Stimulated activated CD8-positive, alpha-beta memory T cell treated with anti-CD3 and anti-CD28 coated beads, Interleukin-2, amount 100 ng/mL, for 1 hour (primary cell): Measurements from ENCODE around the gene CNKSR1.

Experiments used
- DNase-seq, 2 donors: peaks; one replicate each; pipeline ENCODE4 v3.0.0-alpha.2; 2020; ENCODE audit warnings: low read depth in 2 of 2

Gene CNKSR1

GRCh38 chr1:26160527-26161414 lies 16.5 kb upstream of the CNKSR1 start:
- no peak for DNase-seq

DNA sequence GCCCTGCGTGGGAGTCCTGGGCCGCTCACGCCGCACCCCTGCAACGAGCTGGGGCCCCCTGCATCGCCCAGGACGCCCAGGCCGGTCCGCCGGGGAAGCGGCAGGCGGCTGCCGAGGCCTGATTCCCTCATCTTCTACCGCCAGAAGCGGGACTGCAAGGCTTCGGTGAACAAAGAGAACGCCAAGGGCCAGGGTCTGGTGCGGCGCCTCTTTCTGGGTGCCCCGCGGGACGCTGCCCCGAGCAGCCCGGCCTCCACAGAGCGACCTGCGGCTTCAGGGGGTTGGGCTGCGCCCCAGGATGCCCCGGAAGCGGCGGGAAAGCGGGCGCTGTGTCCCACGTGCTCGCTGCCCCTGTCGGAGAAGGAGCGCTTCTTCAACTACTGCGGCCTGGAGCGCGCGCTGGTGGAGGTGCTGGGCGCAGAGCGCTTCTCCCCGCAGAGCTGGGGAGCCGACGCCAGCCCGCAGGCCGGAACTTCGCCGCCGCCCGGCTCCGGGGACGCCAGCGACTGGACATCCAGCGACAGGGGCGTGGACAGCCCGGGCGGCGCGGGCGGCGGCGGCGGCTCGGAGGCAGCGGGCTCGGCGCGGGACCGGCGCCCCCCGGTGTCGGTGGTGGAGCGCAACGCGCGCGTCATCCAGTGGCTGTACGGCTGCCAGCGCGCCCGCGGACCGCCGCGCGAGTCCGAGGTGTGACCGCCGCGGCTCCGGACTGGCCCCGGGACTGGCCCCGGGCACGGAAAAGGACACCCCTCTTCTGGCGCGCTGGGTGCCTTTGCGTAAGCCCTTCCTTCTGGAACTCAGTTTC lies 15.7 kb upstream of the CNKSR1 start:
- no peak for DNase-seq

- DNase-seq: no peak
These were observed 15.0 kb upstream of the CNKSR1 start for GRCh38 chr1:26162220-26162709.

DNA sequence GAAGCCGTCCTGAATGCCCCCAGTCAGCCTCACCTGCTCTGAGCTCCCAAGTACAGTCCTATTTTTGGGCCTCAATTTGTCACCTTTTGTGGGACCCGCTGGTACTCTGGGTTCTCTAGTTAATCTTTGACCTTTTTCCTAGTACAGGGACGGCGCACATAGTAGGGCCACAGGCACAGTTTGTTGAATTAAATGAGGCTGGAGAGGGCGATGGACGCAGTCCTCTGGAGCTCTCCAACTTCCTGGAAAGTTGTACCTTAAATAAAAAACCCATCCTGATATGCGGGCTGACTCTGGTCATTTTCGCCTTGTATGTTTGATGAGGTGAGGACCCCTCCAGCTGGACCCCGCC lies 13.6 kb upstream of the CNKSR1 start:
- DNase-seq: no peak

DNA sequence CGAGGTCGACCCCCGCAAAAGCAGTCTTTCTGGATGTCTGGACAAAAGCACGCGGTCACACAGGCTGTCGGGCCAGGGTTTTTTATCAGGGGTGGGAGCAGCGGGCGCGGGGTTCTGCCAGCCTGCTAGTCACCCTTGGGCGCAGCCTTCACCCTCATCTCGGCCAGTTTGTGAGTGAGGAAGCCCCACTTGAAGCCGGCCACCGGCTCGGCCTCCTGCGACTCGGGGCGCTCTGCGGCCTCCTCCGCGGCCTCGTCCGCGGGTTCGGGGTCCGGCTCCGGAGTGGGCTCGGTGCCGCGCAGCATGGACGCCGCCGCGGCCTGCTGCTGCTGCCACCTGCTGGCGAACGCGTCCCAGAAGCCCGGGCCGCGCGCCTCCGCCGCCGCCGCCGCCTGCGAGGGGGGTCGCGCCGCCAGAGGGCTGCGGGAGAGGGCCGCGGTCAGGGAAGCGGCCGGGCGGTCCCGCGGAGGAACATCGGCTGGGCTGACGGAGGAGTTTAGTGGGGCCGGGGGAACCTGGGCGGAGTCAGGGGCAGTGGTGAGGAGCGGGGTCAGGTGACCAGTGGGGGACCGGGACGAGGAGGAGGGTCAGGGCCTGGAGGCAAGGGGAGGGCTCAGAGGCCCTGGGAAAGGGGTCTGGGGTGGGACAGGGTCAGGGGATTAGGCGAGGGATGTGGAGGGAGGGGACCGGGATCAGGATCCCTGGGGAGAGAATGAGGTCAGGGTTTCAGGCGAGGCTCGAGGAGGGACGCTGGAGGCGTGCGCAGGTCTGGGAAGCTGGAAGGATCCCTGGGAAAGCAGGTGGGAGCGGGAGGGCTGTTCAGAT lies 13.0 kb upstream of the CNKSR1 start:
- peak in 1 of 2 donors; percentile 30 for DNase-seq

DNA sequence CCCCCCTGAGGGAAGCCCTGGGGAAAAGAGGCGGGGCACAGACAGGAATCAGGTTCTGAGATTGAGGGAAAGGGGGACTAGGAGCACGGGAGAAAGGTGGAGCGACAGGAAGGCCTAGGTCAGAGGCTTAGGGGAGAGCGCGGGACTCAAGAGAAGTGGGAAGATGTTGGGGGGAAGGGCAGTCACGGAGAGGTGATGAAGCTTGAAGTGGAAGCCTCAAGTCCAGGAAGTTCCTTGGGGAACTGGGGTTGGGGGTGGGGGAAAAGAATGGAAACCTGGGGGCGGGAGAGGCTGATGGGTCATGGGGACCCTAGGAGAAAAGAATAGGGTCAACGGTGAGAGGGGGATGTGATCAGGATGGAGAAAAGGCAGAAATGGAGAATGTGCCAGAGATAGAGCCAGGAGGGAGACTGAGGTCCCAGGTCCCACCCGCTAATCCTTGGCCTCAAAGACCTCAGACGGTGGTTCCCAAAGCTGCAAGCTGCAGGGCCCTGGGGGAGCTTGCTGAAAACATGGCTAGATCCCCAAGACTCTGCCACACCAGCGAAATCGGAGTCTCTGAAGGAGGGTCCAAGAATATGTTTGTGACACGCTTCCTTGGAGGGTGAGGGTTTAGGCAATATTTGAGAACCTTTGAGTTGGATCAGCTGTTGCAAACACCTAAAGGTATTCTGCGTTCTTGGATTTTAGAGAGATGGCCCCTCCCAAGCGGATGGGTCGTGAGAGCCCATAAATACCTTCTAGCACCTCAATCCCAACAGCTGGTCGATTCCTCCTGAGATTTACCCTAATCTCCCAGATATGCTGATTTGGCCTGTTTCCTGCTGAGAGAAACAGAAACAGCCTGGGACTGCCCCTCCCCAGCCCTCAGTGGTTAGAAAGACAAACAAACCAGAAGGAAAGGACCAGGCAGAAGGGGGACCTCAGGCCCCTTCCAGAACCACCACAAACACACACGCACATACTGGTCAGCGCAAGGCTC lies 12.1 kb upstream of the CNKSR1 start:
- no peak for DNase-seq

DNA sequence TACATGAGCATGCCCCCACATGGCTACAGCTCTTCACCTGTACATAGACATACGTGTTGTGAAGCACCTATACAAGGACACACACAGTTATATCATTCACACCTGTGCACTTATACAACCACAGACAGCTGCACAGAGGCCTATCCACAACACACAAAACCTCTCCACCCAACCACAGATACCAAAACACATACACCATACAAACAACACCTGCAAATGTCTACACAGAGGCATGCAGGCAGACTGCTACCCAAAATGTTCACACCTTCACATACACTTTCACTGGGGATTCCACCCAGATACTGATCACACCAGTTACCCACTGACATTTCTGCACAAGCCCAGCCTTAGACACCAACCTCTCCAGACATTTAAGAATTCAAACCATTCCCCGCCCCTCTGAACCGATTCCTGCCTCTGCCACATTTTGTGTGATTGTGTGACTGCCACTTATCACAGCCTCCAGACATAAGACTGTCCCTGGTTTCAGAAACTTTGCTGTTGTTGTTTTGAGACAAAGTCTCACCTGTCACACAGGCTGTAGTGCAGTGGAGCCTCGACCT lies 10.5 kb upstream of the CNKSR1 start:
- DNase-seq: no peak

DNA sequence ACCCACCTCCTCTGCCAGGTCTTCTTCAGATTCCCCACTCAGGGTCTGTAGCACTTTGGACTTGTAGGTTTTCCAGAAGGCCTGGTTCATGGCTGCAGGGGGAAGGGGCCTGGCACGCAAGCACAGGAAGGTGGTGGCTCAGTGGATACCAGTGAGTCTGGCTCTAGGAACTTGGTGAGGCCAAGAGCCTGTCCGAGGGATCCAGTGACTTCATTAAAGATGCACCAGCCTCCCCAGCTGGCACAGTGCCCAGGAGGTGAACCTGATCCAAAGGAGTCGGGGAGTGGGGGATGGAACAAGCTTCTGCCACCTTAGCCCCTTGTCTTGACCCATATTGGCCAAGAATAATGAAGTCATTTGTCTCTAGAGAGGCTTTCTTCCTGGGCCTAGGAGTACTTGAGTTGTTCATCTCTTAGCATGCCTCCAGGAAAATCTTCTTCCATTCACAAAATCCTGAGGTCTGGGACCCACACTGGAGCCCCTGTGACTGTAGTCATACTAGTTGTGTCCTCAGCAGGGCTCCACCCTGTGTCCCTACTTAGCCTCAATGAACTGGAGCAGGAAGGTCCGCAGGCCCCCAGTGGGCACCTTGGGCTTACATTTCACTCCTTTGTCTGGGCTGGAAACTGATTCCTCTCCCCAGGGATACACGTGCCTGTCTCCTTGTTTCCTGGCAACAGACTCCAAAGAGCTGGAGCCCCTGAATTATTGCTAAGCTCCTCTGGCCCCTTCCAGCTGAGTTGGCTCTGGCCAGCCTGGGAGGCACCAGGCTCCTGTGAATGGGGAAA lies 8.7 kb upstream of the CNKSR1 start, which contains the start of gene C1orf232:
C1orf232 (minus strand) TSS at position 554 of the 788 bp plus-strand sequence; CDS start at position 90, 464 bp downstream.
- DNase-seq: no peak

DNA sequence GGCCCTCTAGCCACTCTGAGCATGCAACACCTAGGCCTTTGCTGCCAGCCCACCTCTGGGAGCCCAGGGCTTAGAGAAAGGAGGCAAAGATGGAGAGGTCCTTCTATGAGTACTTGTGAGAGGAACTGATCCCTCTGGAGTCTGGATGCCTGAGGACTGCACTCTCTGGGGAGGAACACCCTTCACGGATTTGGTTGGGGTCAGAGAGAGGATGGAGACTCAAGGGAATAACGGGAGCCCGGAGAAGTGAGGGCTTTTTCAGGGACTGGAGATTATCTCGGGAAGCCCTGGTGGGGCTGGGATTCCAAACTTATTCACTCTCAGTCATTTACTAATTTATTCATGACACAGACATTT lies 8.1 kb upstream of the CNKSR1 start:
- no peak for DNase-seq

DNA sequence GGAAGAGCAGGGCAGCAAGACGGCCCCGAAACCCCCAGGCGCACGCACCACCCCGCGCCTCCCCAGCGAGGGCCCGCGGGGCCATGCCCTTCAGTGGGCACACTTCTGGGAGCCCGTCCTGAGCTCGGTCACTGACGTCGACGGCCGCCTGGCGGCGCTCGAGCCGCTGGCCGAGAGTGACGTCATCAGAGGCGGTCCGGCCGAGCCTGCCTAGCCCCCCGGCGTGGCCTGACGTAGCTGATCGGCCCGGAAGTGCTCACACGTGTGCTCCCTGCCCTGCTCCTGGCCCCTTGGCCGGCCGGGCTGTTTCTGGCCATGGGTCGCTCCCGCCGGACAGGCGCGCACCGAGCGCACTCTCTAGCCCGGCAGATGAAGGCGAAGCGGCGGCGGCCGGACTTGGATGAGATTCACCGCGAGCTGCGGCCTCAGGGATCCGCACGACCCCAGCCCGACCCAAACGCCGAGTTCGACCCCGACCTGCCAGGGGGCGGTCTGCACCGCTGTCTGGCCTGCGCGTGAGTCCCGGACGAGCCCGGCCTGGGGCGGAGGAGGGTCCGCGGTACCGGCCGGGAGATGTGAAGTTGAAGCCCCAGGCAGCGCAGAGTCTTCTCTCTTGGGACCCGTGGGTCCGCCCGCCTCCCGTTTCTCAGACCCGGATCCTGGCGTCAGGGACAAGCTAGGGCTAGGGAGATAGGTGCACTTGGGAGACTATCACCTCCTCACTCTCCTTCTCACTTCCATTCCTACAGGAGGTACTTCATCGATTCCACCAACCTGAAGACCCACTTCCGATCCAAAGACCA lies 7.4 kb upstream of the CNKSR1 start, which contains the start of gene ZNF593:
ZNF593 (plus strand) TSS at position 240 of the 803 bp plus-strand sequence; CDS start at position 316, 76 bp downstream.
- peak; percentile 72 to 74 for DNase-seq

DNA sequence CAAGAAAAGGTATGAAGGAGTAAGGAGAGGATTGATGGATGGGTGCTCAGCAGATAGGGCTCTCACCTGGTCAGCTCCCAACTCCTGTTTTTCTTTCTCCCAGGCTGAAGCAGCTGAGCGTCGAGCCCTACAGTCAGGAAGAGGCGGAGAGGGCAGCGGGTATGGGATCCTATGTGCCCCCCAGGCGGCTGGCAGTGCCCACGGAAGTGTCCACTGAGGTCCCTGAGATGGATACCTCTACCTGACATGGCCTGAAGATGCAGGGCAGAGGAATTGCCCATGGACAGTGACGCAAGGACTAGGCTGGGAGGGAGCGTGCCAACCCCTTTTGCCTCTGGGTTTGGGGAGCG lies 6.8 kb upstream of the CNKSR1 start:
- no peak for DNase-seq

- no peak for DNase-seq
These were observed 5.9 kb upstream of the CNKSR1 start, which contains the start of gene ZNF593OS for GRCh38 chr1:26171084-26172072. TSS of gene ZNF593OS (minus strand) at chr1:26171832. CDS start at chr1:26171661, 171 bp downstream.

DNA sequence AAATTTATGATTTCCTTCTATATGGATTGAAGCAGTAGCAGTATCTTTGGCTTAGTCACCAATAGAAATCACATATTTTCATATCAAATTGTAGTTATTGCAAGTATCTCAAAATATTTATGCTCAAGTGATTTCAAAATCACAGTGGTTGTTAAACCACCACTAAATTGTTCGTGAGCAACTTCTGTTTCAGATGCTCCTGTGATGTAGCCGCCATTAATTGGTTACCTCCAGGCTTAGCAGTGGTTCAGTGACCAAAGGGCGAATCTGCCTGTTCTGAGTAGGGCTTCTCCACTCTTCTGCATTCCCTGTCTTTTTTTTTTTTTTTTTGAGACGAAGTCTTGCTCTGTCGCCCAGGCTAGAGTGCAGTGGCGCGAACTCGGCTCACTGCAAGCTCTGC lies 1.9 kb upstream of the CNKSR1 start:
- no peak for DNase-seq

GRCh38 chr1:26180010-26180506 lies 2.8 kb downstream of the CNKSR1 start:
- no peak for DNase-seq

GRCh38 chr1:26181586-26182382 lies 4.5 kb downstream of the CNKSR1 start:
- DNase-seq: no peak

GRCh38 chr1:26182383-26182696 lies 5.0 kb downstream of the CNKSR1 start:
- DNase-seq: no peak
